Stromal cell of bone marrow (primary cell): Measurements from ENCODE around the gene HHATL.

ENCODE experiments used
- DNase-seq: peaks from one replicate; pipeline ENCODE4 v3.0.0-alpha.2; 2012; ENCODE audit warnings: low read depth

Gene HHATL

DNA sequence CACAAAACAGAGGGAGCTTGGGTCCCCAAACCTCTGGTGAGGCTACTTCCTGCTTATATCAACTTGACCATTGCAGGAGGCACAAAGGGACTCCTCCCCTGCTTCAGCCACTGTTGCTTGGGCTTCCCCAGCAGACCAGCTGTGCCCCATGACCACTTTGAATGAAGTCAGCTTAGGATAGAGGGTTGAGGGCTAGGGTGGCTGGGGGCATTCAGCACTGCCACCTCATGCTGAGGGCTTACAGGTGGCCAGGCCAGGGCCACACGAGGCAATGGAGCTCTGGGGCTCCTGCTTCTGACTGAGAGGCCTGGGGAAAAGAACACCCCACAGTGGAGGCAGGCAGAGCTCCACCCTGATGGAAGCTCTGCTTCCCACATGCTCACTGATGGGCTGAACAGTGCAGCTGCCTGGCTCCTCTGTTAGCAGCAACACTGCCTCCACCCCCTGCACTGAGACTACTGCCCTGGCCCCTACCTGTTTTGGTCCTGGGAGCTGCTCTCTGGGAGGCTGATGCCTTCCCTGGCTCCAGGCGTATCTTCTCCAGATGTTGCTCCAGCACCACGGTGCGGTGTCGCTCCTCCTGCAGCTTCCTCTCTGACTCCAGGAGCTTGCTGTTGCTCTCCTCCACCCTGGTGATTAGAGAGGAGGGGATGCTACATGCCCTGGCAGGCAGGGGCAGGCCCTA lies 10.2 kb upstream of the HHATL start:
- DNase-seq, result no peak

DNA sequence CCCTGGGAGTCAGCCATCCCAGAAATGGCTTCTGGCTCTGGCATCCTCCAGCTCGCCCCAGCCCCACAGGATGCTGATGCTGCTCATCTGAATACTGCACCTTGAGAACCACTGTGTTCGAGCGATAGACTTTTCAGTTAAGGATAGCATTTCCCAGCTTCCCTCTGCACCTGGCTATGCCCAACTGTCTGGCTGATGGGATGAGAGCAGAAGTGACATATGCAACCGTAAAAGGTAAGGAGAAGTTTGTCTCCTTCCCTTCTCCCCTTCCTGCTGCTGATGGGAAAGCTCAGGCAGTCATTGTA lies 9.7 kb upstream of the HHATL start:
- DNase-seq, result no peak

DNA sequence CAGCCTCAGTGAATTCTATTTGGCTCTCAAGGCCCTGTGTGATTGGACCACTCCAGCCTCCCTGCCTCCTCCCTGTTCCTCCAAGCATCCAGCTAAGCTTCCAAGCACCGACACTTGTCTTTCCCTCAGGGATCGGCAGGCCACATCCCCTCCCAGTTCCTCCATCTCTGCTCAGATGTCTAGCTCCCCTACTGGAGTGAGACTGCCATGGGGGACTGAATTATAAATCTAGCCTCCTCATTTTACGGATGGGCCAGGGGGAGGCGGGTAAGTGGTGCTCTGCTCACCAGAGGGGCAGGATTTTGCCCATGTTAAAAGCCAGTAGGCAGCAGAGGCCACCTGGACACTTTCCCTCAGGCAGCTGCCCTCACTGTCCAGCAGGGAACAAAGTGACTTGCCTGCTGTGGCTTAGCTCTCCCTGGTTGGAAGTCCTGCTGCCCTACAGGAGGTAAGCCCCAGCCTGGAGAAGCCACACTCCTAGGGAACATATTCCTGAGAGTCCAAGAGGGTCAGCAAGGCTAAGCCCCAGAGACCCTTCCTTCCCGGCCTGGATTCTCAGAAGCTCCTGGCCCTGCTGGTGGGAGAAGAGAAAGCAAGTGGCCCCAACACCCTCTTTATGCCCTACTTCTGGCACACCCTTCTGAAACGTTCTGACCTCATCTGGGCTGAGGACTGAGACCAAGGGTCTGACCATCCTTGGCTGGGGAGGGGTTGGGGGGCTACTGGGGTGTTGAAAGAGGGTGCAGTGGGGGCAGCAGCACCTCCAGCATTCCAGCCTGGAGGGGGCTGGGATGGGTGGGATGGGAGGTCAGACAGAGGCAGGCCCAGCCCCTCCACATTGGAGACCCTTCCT lies 9.1 kb upstream of the HHATL start:
- no peak for DNase-seq

DNA sequence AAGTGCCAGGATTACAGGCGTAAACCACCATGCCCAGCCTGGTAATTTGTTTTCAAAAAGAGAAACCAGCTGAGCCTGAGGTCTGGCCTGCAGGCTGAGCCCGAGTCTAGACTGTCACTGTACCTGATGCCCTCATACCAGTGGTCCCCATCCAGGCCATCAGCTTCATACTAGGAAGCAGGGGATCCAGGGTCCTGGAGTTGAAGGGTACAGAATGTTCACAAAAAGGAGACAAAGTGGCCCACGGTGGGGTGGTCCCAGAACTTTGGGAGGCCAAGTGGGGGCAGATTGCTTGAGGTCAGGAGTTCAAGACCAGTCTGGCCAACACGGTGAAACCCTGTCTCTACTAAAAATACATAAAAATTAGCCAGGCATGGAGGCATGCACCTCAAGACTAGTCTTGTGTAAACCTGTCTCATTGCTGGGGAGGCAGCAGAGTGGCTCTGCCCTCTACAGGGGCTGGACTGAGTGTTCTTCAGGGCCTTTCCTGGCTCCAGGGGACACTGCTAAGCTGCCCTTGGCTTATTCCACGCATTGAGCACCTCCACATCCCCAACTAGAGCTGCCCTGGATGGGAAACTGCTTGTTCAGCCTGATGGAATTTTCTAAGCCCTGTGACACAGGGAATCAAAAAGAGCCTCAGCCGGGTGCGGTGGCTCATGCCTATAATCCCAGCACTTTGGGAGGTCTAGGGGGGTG lies 7.9 kb upstream of the HHATL start:
- DNase-seq, result no peak

DNA sequence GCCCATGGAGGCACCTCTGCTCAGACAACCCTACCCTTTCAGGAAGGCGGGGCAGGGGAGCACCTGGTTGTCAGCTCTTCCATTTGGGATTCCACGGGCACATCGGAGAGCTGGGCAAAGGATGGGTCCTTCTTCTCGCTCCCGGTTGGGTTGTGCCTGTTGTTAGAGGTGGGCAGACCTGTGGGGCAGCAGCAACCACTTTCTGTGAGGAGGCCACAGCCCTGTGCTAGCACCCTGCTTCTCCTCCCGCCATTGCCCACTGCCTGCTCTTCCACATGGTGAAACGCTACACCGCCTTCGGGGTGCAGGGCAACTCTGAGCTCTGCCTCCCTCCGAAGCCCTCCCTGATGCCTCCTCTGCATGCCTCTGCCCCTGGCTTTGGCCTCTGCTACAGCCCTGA lies 7.0 kb upstream of the HHATL start:
- no peak for DNase-seq

DNA sequence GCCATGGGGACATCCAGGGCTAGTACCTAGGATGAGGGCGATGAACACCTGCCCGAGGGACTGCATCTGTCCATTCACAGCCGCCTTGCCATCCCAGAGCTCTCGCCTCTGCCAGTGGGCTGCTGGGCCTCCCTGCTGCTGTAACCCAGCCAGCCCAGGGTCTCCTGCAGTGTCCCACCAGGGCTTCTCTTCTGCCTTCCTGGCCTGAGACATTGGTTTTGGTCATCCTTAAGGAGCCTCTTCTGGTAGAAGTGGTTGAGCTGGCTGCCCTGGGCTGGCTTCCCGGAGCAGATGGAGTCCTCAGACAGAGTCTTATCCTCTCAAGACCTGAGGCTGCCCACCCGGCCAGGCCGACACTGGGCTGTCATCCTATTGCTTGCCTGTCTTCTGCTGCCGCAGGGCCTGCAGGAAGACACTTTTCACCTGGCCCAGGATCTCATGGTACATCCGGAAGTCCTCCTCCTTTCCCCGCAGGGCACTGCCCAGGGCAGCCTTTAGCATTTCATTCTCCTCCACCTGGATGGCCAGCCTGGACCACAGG lies 6.1 kb upstream of the HHATL start:
- DNase-seq, result no peak

DNA sequence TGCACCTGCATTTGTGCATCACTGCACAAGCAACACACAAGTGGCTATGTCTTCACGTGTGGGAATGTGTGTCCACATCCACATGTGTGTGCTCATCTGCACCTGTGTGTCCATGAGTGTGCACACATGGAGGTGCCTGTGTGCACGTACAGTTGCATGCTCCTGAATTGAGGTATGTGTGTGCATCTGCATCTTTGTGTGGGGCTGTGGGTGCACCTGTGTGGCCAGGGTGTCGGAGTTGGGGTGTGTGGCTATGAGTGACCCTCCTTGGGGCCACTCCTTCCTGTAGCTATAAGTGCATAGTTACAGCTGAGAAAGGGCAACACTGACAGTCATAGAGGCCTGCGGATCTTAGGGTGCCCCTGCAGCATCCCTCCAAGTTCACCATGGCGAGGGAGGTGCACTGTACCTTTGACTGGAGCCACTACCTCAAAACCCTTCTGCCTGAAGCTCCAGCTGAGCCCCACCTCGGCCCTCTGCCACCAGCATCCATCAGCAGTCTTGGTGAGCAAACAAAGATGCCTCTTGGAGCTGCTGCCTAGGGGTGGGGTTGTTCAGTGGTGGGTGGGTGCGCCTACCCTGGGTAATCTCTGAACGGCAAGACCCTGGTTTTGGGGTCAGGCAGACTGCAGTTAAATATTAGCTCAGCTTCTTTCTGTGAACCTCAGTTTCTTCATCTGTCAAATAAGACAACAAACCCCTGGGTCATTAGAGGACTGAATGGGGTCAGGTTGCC lies 5.2 kb upstream of the HHATL start:
- no peak for DNase-seq

DNA sequence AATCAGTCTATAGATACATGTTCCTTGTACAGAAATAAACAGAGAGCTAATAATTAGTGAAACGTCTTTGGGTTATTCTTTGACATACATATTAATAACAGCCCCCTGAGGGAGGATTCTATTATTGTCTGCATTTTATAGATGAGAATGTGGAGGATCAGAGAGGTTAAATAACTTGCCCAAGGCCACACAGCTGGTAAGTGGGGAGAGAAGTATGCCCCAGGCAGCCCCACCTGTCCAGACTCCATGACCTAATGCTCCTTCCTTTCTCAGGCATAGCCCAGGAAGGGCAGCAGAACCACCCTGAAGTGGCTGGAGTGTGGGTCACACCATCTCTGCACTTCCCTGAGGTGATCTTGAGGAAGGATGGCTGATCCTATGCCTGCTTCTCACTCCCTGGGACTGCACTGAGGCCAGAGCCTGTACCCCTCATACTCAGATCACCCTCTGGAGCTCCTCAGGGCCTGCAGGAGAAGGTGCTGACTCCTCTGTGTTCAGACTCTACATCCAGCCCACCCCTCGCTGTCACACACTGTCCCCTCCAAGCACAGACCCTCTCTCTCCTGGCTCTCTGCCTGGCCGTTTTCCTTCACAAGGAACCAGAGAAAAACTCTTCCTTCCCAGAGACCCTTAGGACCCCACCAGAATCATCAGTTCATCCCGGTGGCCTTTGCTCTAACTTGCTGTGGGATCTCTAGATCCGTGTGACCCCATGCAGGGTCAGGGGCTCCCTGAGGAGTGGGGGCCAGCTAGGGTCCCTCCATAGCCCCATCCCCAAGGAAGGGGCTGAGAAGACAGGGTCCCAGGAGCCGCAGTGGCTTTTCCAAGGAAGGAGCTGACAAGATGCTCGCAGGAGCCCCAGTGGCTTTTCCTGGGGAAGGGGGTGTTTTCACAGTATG lies 4.4 kb upstream of the HHATL start:
- no peak for DNase-seq

DNA sequence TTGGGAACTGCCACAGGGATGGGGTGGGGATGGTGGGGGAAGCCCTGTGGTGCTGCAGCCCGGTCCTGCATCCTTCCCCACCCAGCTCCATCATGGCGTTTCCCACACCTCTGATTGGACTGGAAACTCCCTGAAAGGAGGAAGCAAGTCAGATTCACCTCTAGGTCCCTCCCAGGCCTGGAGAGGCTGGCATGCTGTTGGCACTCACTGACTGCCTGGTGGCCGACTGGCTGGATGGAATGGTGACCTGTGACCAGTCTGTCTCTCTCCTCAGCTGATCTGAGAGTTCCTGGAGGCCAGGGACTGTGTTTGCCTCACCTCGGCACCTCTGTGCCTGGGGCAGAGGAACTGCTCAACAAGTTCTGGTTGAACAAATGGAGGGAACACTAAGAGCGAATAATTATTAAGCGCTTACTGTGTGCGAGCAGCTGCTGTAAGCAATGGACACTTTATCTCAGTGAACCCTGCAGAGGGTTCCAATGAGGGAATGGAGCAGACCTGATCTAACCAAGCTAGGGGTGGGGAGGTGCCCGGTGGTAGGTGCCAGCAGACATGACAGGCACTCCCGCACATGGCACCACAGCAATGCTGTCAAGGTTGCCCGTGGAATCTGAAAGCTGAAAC lies 3.5 kb upstream of the HHATL start:
- no peak for DNase-seq

DNA sequence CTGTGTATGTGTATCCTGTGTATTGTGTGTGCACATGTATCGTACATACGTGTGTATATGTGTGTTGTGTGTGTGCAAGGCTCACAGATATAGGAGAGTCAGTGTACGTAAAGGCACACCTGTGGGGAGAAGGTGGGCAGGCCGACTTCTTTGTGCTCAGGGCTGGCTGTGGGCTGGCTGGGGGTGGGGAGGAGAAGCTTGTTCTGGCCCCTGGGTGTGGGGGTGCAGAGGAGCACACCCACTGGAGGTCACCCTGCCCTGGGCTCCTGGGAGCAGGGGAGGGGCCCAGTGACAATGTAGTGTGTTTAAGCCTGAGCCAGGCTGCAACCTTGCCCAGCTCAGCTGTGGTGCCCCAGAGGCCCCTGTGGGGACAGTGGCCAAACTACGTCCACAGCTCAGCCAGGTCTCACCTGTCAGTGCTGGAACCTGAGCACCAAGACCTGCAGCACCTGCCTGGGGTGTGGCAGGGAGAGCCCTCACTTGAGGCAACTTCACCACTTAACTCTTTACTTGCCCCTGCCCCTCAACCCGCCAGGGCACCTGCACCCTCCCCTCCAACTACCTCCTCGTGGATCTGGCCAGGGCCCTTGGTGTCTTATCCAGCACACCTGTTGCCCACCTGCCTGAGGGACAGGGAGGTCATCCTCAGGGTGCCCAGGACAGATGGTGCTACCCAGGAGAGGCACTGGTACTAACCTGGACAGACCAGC lies 2.6 kb upstream of the HHATL start:
- no peak for DNase-seq

DNA sequence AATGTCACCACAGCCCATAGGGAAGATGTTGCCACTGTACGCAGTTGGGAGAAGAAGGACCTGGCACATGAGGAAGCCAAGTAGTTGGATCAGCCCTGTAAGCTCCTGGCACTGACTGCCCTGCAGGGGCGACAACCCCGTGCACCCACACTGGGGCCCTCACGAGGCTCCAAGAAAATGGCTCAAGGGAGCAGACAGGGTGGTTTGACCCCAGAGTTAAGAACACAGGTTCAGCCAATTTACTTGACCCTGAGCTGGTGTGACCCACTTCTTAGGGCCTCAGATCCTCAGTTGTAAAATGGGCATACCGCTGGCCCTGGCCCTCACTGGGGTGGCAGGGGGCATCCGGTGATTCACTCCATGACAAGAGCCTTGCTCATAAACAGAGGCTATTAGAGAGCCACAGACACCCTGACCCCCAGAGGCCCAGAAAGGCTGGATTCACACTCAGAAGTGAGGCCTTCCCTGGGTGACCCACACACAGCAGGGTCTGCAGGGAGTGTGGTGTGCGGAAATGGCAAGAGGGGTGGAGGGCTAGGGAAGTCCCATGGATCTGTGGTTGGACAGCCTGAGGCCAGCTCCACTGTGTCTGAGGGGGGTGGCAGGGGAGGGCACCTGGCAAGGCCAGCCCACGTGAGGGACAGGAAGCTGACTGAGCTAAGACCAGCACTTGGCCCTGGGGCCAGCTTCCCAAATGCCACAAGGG lies 1.7 kb upstream of the HHATL start:
- no peak for DNase-seq

DNA sequence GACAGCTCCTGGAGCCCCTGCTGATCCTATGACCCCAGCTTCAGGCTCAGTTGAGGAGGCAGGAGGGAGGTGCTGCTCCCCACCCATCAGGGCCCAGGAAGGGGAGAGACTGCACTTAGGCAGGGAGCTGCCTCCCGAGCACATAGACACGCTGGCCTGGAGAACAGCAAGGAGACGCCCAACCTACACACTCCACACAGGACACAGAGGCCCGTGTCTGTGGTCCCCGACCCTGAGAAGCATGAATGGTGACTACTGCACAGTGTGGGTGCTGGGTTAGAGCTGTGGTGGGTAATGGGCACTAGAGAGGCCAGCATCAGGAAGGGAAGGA lies 1.1 kb upstream of the HHATL start:
- no peak for DNase-seq

DNA sequence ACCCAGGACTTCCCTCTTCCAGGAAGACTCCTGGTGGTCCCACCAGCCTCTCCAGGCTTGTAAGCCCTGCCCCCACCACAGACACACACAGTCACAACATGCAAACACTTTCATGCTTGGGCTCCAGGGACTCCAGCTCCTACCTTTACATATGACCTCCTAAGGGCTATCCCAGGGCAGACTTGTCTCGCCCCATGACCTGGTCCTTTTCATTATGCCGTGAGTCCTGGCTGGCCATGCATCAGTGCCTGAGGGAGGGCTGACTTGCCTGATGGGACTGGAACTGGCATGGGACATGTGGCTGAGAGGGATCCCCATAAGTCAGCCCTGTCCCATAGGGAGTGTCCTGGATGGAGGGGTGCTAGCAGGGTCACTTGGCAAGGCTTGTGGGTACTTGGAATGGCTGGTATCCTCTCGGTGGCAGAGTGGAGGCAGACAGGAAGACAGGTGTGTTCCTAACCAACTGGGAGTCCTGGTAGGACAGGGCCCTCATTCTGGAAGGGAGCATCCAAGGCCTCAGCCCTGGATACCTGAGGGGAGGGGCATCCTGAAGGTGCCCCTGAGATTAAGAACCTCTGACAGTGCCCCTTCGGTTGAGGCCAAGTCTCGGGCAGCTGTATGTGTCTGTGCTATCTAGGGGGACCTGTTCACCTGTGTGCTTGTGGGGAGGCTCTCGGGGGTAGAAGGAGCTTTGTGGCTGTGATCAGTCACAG lies 540 bp upstream of the HHATL start:
- DNase-seq, result no peak

DNA sequence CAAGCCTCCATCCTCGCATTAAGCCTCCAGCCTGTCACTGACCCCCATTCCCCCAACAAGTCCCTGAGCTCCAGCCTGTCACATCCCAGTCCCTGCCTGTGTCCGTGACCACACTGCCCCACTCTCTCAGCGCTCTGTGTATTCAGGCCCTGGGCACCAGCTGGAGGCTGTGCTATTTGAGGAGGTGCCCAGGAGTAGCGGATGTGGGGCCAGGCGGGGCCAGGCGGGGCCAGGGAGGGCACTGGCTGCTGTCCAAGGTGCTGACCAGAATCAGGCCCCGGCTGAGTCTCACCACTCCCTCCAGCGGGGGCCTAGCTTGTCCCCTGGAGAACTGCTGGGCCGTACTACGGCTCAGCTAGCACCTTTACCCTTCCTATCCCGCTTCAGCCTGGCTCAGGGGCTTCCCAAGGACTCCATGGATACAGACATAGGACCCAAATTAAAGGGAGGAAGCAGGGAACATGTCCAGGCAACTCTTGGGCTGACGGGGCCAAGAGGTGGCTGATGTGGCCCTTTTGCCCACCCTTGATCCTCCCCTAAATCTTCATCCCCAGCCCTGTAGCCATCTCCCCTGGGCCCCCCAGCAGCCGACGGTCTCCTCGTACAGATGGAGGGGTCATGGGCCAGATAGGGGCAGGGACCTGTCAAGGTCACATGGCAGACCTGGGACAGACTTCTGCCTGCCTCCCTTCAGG lies 1.1 kb downstream of the HHATL start:
- DNase-seq, result no peak

DNA sequence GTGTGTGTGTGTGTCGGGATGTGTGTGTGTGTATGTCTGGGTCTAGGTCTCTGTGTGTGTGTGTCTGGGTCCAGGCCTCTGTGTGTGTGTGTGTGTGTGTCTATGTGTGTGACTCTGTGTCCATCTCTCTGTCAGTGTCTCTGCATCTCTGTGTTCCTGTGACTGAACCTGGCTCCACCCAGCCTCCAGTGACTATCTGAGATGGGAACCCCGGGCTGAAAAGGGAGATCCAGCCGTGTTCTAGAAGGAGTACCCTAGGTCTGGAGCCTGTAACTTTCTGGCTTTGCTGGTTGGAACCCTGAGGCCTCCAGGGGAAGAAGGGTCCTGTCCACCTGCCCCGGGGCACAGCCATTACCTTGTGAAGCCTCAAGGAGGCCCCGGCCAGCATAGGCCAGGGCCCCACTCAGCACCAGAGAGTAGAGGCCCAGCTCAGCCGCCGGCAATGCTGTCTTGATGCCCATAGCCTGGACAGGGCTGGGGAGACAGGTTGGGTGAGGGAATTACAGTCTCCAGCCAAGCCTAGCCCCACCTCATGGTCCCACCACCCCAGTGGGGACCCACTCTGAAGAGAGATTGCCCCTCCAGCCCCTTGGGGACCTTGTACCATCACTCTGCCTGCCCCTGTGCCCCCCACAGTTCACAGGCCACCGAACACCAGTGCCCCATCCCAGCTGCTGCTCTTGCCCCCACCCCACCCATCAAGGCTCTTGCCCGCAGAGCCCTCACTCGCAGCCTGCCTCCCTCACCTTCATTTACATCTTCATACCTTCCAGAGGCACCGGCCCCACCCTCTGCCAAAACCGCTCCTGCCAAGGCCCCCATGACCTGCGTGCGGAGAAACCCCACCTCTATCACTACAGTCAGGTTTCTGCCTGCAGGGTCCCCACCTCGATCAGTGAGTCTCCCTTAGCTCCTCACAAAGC lies 2.0 kb downstream of the HHATL start:
- no peak for DNase-seq

DNA sequence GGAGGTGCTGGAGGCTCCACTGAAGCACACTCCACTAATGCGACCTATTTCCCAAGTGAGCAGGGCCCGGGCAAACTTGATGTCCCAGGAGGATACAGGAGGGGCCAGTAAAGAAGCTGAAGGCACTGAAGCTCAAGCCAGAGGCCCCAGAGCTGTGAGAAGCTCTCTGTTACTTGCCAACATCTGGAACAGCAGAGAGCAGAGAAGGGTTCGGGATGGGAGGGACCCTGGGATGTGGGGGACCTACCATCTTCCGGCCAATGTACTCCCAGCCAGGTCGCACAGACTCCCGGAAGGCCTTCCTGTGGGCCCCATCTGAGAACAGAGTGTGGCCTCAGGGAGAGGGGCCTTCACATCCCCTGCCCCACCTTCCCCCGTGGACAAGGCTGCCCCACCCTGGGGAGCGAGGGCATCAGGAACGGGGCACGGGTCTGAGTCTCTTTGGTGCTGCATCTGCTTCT lies 3.1 kb downstream of the HHATL start:
- no peak for DNase-seq

DNA sequence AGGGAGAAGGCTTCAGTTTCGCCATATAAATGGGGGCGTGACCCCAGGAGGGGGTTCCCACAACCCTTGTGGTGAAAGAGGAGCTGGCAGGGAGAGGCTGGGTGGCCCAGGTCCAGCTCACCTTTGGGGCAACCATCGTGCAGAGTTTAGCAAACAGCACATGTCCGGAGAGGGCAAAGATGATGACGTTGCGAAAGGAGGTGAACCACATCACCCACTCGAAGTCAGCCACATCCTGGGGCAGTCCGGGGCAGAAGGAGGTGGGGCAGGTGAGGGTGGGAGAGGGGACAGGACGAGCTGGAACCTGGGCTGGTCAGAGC lies 3.7 kb downstream of the HHATL start:
- no peak for DNase-seq
